Cardiac fibroblast (primary cell): ENCODE data around the gene CCDC69.
A peak's percentile ranks its signal among the peaks of the same experiment; 100 is the strongest.

Source experiments
- DNase-seq, 2 donors: peaks; one replicate each; pipeline versions ENCODE4 v3.0.0 to v3.0.0-alpha.2; 2010; ENCODE audit warnings: low read depth in 2 of 2
- H3K4me3 ChIP-seq, 2 donors: replicated peaks in 1 of 2; 1 replicate in 1 of 2; 2 replicates in 1 of 2; pipeline ENCODE4 v1.5.1; 2011; ENCODE audit warnings: low read depth in 2 of 2, low read length in 2 of 2, mild to moderate bottlenecking in 2 of 2, moderate library complexity in 1 of 2
- CTCF ChIP-seq: IDR thresholded peaks from one replicate; pipeline ENCODE4 v1.5.1; 2011; ENCODE audit warnings: low read depth, mild to moderate bottlenecking, low read length, inconsistent platforms

The CCDC69 gene

GRCh38 chr5:151184316-151185042 is 39.4 kb downstream of the CCDC69 start:
- peak in 1 of 2 donors; percentile 8 for DNase-seq
- TF ChIP-seq CTCF, result no peak
- H3K4me3 ChIP-seq, result no peak overlapping the region

- peak in 1 of 2 donors; percentile 34 for DNase-seq
- no peak for TF ChIP-seq CTCF
Measured at GRCh38 chr5:151183456-151184245, 40.2 kb downstream of the CCDC69 start.

GRCh38 chr5:151182976-151183375 is 40.9 kb downstream of the CCDC69 start:
- no peak for DNase-seq
- H3K4me3 ChIP-seq, result no peak overlapping the region
- no peak for TF ChIP-seq CTCF

More at GRCh38 chr5:151183456-151184245, 40.2 kb downstream of the CCDC69 start:
- H3K4me3 ChIP-seq, result no peak overlapping the region

- no peak overlapping the region for H3K4me3 ChIP-seq
- TF ChIP-seq CTCF, result no peak
- DNase-seq, result no peak
Measured at GRCh38 chr5:151182524-151182900, 41.4 kb downstream of the CCDC69 start.

- no peak overlapping the region for H3K4me3 ChIP-seq
- no peak for TF ChIP-seq CTCF
- peak in 1 of 2 donors; percentile 37 for DNase-seq
Measured at GRCh38 chr5:151181818-151182523, 41.9 kb downstream of the CCDC69 start.

GRCh38 chr5:151180291-151180690 is 43.6 kb downstream of the CCDC69 start:
- no peak for DNase-seq
- no peak for TF ChIP-seq CTCF

More at GRCh38 chr5:151180291-151180690, 43.6 kb downstream of the CCDC69 start:
- no peak overlapping the region for H3K4me3 ChIP-seq
